HCT116 (cell line): ENCODE measurements around the gene LLGL2. TPM values are rescaled to one million over a fixed set of nuclear protein-coding genes. Genes with fewer than 3 reads are reported as not detected.

Experiments
- ATAC-seq: fragments of 200-7000 bp; cut with Tn5 transposase; 2 replicates; pipeline ENCODE4 v1.9.1; 2020; ENCODE audit warnings: mild to moderate bottlenecking, moderate library complexity
- BruUV-seq: library from RNA; stranded (reverse); fragments of 400-500 nt; replicated peaks from 2 replicates; lab custom pipeline; 2021; lab: Mats Ljungman, UMichigan
- CTCF ChIA-PET: fragments of 300-600 bp; sonication (Branson Sonifier 250); formaldehyde crosslinking; loops from one replicate; lab custom pipeline; 2021; ENCODE audit warnings: antibody characterized with exemption; lab: Charles Lee
- POLR2A ChIA-PET: fragments of 300-600, 350-600 bp; sonication (Branson Sonifier 250); formaldehyde crosslinking; loops from one replicate; lab custom pipeline; 2021; ENCODE audit warnings: antibody characterized with exemption; lab: Charles Lee
- RAD21 ChIA-PET, 2 experiments: fragments of 300-600 bp; sonication (Branson Sonifier 250); formaldehyde crosslinking; loops; one replicate each; lab custom pipeline; 2023; ENCODE audit warnings: low total read pairs in 2 of 2; ENCODE audit not compliant: uncharacterized antibody in 2 of 2, unreplicated experiment in 2 of 2, low non-redundant PET in 1 of 2; lab: Charles Lee
- DNase-seq: peaks from one replicate; pipeline ENCODE4 v3.0.0-alpha.2; 2010; ENCODE audit warnings: low read depth, low spot score
- H2AFZ ChIP-seq: fragments of 200-600 bp; shearing (Covaris generic), sonication (generic); 2 replicates; pipeline ENCODE4 v1.6.1; 2017; ENCODE audit warnings: low read depth, mixed run types, mixed read lengths, antibody characterized with exemption, low read length; ENCODE audit not compliant: poor library complexity, severe bottlenecking
- H3K27ac ChIP-seq: 2 replicates; pipeline ENCODE4 v1.5.1; 2012; ENCODE audit warnings: low read depth, low read length
- H3K27me3 ChIP-seq: fragments of 200-600 bp; sonication (generic); 2 replicates; pipeline ENCODE4 v1.6.1; 2016; ENCODE audit warnings: mixed run types, low read length, mixed read lengths; ENCODE audit not compliant: insufficient read depth
- H3K36me3 ChIP-seq, 2 experiments: fragments of 200-500 bp in 1 of 2; fragments of 200-600 bp in 1 of 2; sonication (Bioruptor generic) in 1 of 2; sonication (generic) in 1 of 2; 2 replicates each; pipeline versions ENCODE4 v1.5.1 to v1.6.1; 2014 to 2016; ENCODE audit warnings: low read length in 2 of 2, inconsistent platforms in 1 of 2, mixed read lengths in 1 of 2, mixed run types in 1 of 2; ENCODE audit not compliant: insufficient read depth in 2 of 2, control insufficient read depth in 1 of 2
- H3K4me1 ChIP-seq, 2 experiments: fragments of 200-600 bp in 1 of 2; sonication (generic) in 1 of 2; 2 replicates each; pipeline versions ENCODE4 v1.5.1 to v1.6.1; 2012 to 2017; ENCODE audit warnings: low read length in 2 of 2, inconsistent platforms in 1 of 2, mild to moderate bottlenecking in 1 of 2, mixed read lengths in 1 of 2, mixed run types in 1 of 2, moderate library complexity in 1 of 2; ENCODE audit not compliant: insufficient read depth in 2 of 2, control insufficient read depth in 1 of 2
- H3K4me2 ChIP-seq: fragments of 200-600 bp; sonication (generic); 2 replicates; pipeline ENCODE4 v1.6.1; 2017; ENCODE audit warnings: mixed run types, low read length, mixed read lengths
- H3K4me3 ChIP-seq, 2 experiments: fragments of 200-600 bp in 1 of 2; sonication (generic) in 1 of 2; replicated peaks in 1 of 2; 2 replicates each; pipeline ENCODE4 v1.5.1; 2011 to 2016; ENCODE audit warnings: low read length in 2 of 2, control low read depth in 1 of 2, low read depth in 1 of 2, mild to moderate bottlenecking in 1 of 2, mixed read lengths in 1 of 2, mixed run types in 1 of 2
- H3K79me2 ChIP-seq: fragments of 200-600 bp; sonication (generic); 2 replicates; pipeline ENCODE4 v1.6.1; 2017; ENCODE audit warnings: mild to moderate bottlenecking, mixed run types, low read length, moderate library complexity, mixed read lengths; ENCODE audit not compliant: insufficient read depth
- H3K9ac ChIP-seq: fragments of 200-600 bp; sonication (generic); 2 replicates; pipeline ENCODE4 v1.6.1; 2016; ENCODE audit warnings: low read length, mixed read lengths
- H3K9me2 ChIP-seq: fragments of 200-600 bp; sonication (generic), shearing (Covaris generic); 2 replicates; pipeline ENCODE4 v1.6.1; 2017; ENCODE audit warnings: mixed run types, mild to moderate bottlenecking, moderate library complexity; ENCODE audit not compliant: insufficient read depth
- H3K9me3 ChIP-seq, 2 experiments: fragments of 200-500 bp in 1 of 2; fragments of 200-600 bp in 1 of 2; sonication (Bioruptor generic) in 1 of 2; sonication (generic) in 1 of 2; 2 replicates each; pipeline ENCODE4 v1.6.1; 2014 to 2017; ENCODE audit warnings: low read length in 2 of 2, mixed read lengths in 2 of 2, inconsistent platforms in 1 of 2, low read depth in 1 of 2, mild to moderate bottlenecking in 1 of 2, mixed run types in 1 of 2, moderate library complexity in 1 of 2; ENCODE audit not compliant: control insufficient read depth in 1 of 2, insufficient read depth in 1 of 2
- H4K20me1 ChIP-seq: fragments of 200-600 bp; sonication (generic), shearing (Covaris generic); 2 replicates; pipeline ENCODE4 v1.6.1; 2017; ENCODE audit warnings: mixed run types, mild to moderate bottlenecking, moderate library complexity; ENCODE audit not compliant: insufficient read depth
- ATF3 ChIP-seq: IDR thresholded peaks from 2 replicates; pipeline ENCODE4 v1.6.1; 2012
- CBX3 ChIP-seq: IDR thresholded peaks from 2 replicates; pipeline ENCODE4 v1.6.1; 2012; ENCODE audit warnings: low read depth
- CEBPB ChIP-seq: IDR thresholded peaks from 2 replicates; pipeline ENCODE4 v1.6.1; 2012; ENCODE audit warnings: low read depth
- CTCF ChIP-seq, 3 experiments: fragments of 200-600 bp in 1 of 3; sonication (generic) in 1 of 3; IDR thresholded peaks in 2 of 3; conservative IDR thresholded peaks in 1 of 3; 2 replicates each; pipeline ENCODE4 v1.5.1; 2012 to 2017; ENCODE audit warnings: low read depth in 2 of 3, low read length in 2 of 3, antibody characterized with exemption in 1 of 3, borderline replicate concordance in 1 of 3, control low read depth in 1 of 3, mild to moderate bottlenecking in 1 of 3, mixed read lengths in 1 of 3, mixed run types in 1 of 3, moderate library complexity in 1 of 3; ENCODE audit not compliant: insufficient read depth in 1 of 3
- ELF1 ChIP-seq: IDR thresholded peaks from 2 replicates; pipeline ENCODE4 v1.6.1; 2012; ENCODE audit warnings: low read depth, borderline replicate concordance
- EZH2 ChIP-seq: fragments of 200-600 bp; sonication (generic); IDR thresholded peaks from 2 replicates; pipeline ENCODE4 v1.6.1; 2017; ENCODE audit warnings: antibody characterized with exemption, mixed run types
- EZH2phosphoT487 ChIP-seq: fragments of 200-600 bp; IDR thresholded peaks from 2 replicates; pipeline ENCODE4 v1.6.1; 2018; ENCODE audit warnings: antibody characterized with exemption, borderline replicate concordance
- FOSL1 ChIP-seq: IDR thresholded peaks from 2 replicates; pipeline ENCODE4 v1.6.1; 2012; ENCODE audit warnings: low read depth
- POLR2A ChIP-seq: IDR thresholded peaks from 2 replicates; pipeline ENCODE4 v1.7.0; 2011; ENCODE audit warnings: borderline replicate concordance; ENCODE audit not compliant: insufficient read depth, insufficient read length; ENCODE audit errors: extremely low read depth
- POLR2AphosphoS5 ChIP-seq: IDR thresholded peaks from 2 replicates; pipeline ENCODE4 v1.6.1; 2011; ENCODE audit warnings: mild to moderate bottlenecking, low read depth, low read length, moderate library complexity
- RAD21 ChIP-seq: IDR thresholded peaks from 2 replicates; pipeline ENCODE4 v1.6.1; 2012; ENCODE audit warnings: low read depth, mild to moderate bottlenecking
- REST ChIP-seq: IDR thresholded peaks from 2 replicates; pipeline ENCODE4 v1.6.1; 2012; ENCODE audit warnings: low read depth
- SP1 ChIP-seq: IDR thresholded peaks from 2 replicates; pipeline ENCODE4 v1.6.1; 2012; ENCODE audit warnings: low read depth
- SRF ChIP-seq: IDR thresholded peaks from 2 replicates; pipeline ENCODE4 v1.6.1; 2012; ENCODE audit warnings: low read depth
- TCF7L2 ChIP-seq: IDR thresholded peaks from 2 replicates; pipeline ENCODE4 v1.7.0; 2011; ENCODE audit warnings: borderline replicate concordance, inconsistent platforms; ENCODE audit not compliant: insufficient read depth, insufficient read length; ENCODE audit errors: extremely low read depth
- YY1 ChIP-seq: IDR thresholded peaks from 2 replicates; pipeline ENCODE4 v1.6.1; 2011; ENCODE audit warnings: low read length, low read depth, moderate library complexity, mild to moderate bottlenecking; ENCODE audit not compliant: insufficient replicate concordance; ENCODE audit errors: extremely low read depth
- ZBTB33 ChIP-seq: IDR thresholded peaks from 2 replicates; pipeline ENCODE4 v1.6.1; 2011; ENCODE audit warnings: mild to moderate bottlenecking, low read length, moderate library complexity; ENCODE audit not compliant: insufficient replicate concordance; ENCODE audit errors: extremely low read depth
- ZFX ChIP-seq: fragments of 450-650 bp; IDR thresholded peaks from 2 replicates; pipeline ENCODE4 v1.6.1; 2017
- ZNF274 ChIP-seq: fragments of 200-500 bp; sonication (Bioruptor generic); IDR thresholded peaks from 2 replicates; pipeline ENCODE4 v1.6.1; 2014; ENCODE audit warnings: mild to moderate bottlenecking, low read depth, low read length, inconsistent platforms
- intact Hi-C: fragments of 100-400 bp; cut with micrococcal nuclease; formaldehyde crosslinking; loops from 2 replicates; pipeline ENCODE4 v1.10.0; 2022
- total RNA-seq: library from RNA; stranded (reverse); gene quantifications from one replicate; pipeline ENCODE4 v1.2.1, GENCODE V29; 2021; ENCODE audit not compliant: unreplicated experiment

LLGL2 gene
- total RNA-seq, 1 experiment from 2014 or later = 209 TPM

- Histone ChIP-seq H3K27ac (no peak overlapping the region; the same call in 1 of the 2 replicates), H4K20me1 (no peaks in the 10 kb centered on the region), H3K9me3 (no peaks in the 10 kb centered on the region), H3K79me2 (no peaks in the 10 kb centered on the region), H2AFZ (no peak overlapping the region), H3K4me2 (no peak overlapping the region), H3K4me1 (peaks cover 9% of the 10 kb centered on the region in 2 experiments; a peak in 2 of 4 replicates), H3K9ac (no peak overlapping the region), H3K9me2 (no peaks in the 10 kb centered on the region), H3K4me3 (no peak overlapping the region), H3K36me3 (peaks cover 0 to 8% of the 10 kb centered on the region in 2 experiments; a peak in 1 of 4 replicates), H3K27me3 (no peaks in the 10 kb centered on the region)
- BruUV-seq = no TSS peak
- POLR2A ChIA-PET = no interaction called here
- no peak for TF ChIP-seq CBX3
- no peak for TF ChIP-seq CEBPB
- no peak for TF ChIP-seq POLR2AphosphoS5
- TF ChIP-seq ZBTB33 = no peak
- TF ChIP-seq ELF1 = no peak
- no peak for TF ChIP-seq EZH2phosphoT487
- TF ChIP-seq YY1 = no peak
- TF ChIP-seq ZNF274 = no peak
- no peak for TF ChIP-seq FOSL1
- TF ChIP-seq RAD21 = no peak
- no peak for TF ChIP-seq SP1
- TF ChIP-seq SRF = no peak
- no peak for TF ChIP-seq CTCF (IDR thresholded peaks at IDR 0.05 in 2 of 3, conservative IDR thresholded peaks at IDR 0.05 in 1 of 3; ENCODE audit: borderline replicate concordance in 1 of 3, insufficient read depth in 1 of 3, low read depth in 2 of 3, low read length in 2 of 3)
- TF ChIP-seq ATF3 = no peak
- no peak for TF ChIP-seq REST
- TF ChIP-seq ZFX = no peak
- no peak for TF ChIP-seq TCF7L2
- no peak for TF ChIP-seq EZH2
- TF ChIP-seq POLR2A = no peak
- intact Hi-C loops = no loop called here
- CTCF ChIA-PET = no interaction called here
- DNase-seq (no peak), ATAC-seq (no peak)
- RAD21 ChIA-PET = no interaction called here
Measured at GRCh38 chr17:75575728-75576127, 50.2 kb downstream of the LLGL2 start.
